OCI-LY3 (cell line): Measurements from ENCODE around the gene TNIP1.

Source experiments
- H2AFZ ChIP-seq: fragments of 200-600, 300-600 bp; shearing (Covaris generic); 2 replicates; pipeline ENCODE4 v1.6.0; 2014; ENCODE audit warnings: antibody characterized with exemption, low read depth, low read length
- H3K27ac ChIP-seq: fragments of 200-600, 300-600 bp; sonication (generic); 2 replicates; pipeline ENCODE4 v1.5.1; 2014; ENCODE audit warnings: mild to moderate bottlenecking, low read length, moderate library complexity, mixed read lengths
- H3K27me3 ChIP-seq: fragments of 200-600, 300-600 bp; sonication (generic); 2 replicates; pipeline ENCODE4 v1.6.1; 2014; ENCODE audit warnings: low read depth, low read length, mixed read lengths
- H3K36me3 ChIP-seq: fragments of 200-600, 300-600 bp; sonication (generic); replicated peaks from 2 replicates; pipeline ENCODE3; 2014; ENCODE audit warnings: low read depth, low read length, mixed read lengths
- H3K4me1 ChIP-seq: fragments of 300-600, 200-600 bp; sonication (generic); 2 replicates; pipeline ENCODE4 v1.6.1; 2014; ENCODE audit warnings: low read length, mixed read lengths
- H3K4me2 ChIP-seq: fragments of 200-600, 300-600 bp; sonication (generic); 2 replicates; pipeline ENCODE4 v1.6.1; 2014; ENCODE audit warnings: low read length, mixed read lengths
- H3K4me3 ChIP-seq: fragments of 300-600, 200-600 bp; sonication (generic); 2 replicates; pipeline ENCODE4 v1.5.1; 2014; ENCODE audit warnings: antibody characterized with exemption, mild to moderate bottlenecking, low read length, moderate library complexity
- H3K79me2 ChIP-seq: fragments of 300-600, 200-600 bp; shearing (Covaris generic); 2 replicates; pipeline ENCODE4 v1.6.1; 2014; ENCODE audit warnings: mild to moderate bottlenecking, low read length, mixed read lengths
- H3K9ac ChIP-seq: fragments of 300-600, 200-600 bp; shearing (Covaris generic); 2 replicates; pipeline ENCODE4 v1.6.0; 2014; ENCODE audit warnings: mild to moderate bottlenecking, low read length, moderate library complexity
- H3K9me3 ChIP-seq: fragments of 200-600, 300-600 bp; shearing (Covaris generic); 2 replicates; pipeline ENCODE4 v1.6.1; 2014; ENCODE audit warnings: low read length, mixed read lengths; ENCODE audit not compliant: insufficient read depth
- H4K20me1 ChIP-seq: fragments of 200-600, 300-600 bp; sonication (generic); 2 replicates; pipeline ENCODE4 v1.6.1; 2016; ENCODE audit warnings: low read length, mixed read lengths; ENCODE audit not compliant: insufficient read depth
- CTCF ChIP-seq: fragments of 200-600, 300-600 bp; sonication (generic); IDR thresholded peaks from 2 replicates; pipeline ENCODE4 v1.5.1; 2014; ENCODE audit warnings: antibody characterized with exemption, low read length, low read depth
- EZH2phosphoT487 ChIP-seq: fragments of 200-600 bp; shearing (Covaris generic); IDR thresholded peaks from 2 replicates; pipeline ENCODE4 v1.6.1; 2018; ENCODE audit warnings: antibody characterized with exemption, mixed run types, low read depth

TNIP1 gene

GRCh38 chr5:151038412-151038745 lies 42.5 kb downstream of the TNIP1 start:
- peaks cover 65% of the 10 kb centered on the region for H3K36me3 ChIP-seq
- no peaks in the 10 kb centered on the region for H3K79me2 ChIP-seq
- H3K4me2 ChIP-seq, result no peak overlapping the region
- no peak overlapping the region for H3K27ac ChIP-seq
- H3K4me3 ChIP-seq, result no peak overlapping the region
- no peak overlapping the region for H3K9ac ChIP-seq
- H4K20me1 ChIP-seq, result no peaks in the 10 kb centered on the region
- H3K9me3 ChIP-seq, result no peaks in the 10 kb centered on the region
- H2AFZ ChIP-seq, result no peak overlapping the region
- H3K27me3 ChIP-seq, result no peaks in the 10 kb centered on the region
- TF ChIP-seq EZH2phosphoT487 (no peak), CTCF (no peak)
- no peaks in the 10 kb centered on the region for H3K4me1 ChIP-seq

- H3K4me1 ChIP-seq, result no peaks in the 10 kb centered on the region
- no peaks in the 10 kb centered on the region for H3K9me3 ChIP-seq
- no peak overlapping the region for H2AFZ ChIP-seq
- H3K79me2 ChIP-seq, result no peaks in the 10 kb centered on the region
- H3K27me3 ChIP-seq, result no peaks in the 10 kb centered on the region
- H3K27ac ChIP-seq, result no peak overlapping the region
- no peak overlapping the region for H3K4me2 ChIP-seq
- no peaks in the 10 kb centered on the region for H4K20me1 ChIP-seq
- no peak for TF ChIP-seq CTCF
- TF ChIP-seq EZH2phosphoT487, result no peak
- H3K36me3 ChIP-seq, result peaks cover 60% of the 10 kb centered on the region
- H3K4me3 ChIP-seq, result no peak overlapping the region
- no peak overlapping the region for H3K9ac ChIP-seq
Observed at GRCh38 chr5:151037561-151038411, 43.0 kb downstream of the TNIP1 start.

- H4K20me1 ChIP-seq, result no peaks in the 10 kb centered on the region; the same call in 1 of the 2 replicates
- no peak overlapping the region for H3K27ac ChIP-seq
- H3K4me2 ChIP-seq, result no peak overlapping the region
- H3K9ac ChIP-seq, result no peak overlapping the region
- no peaks in the 10 kb centered on the region for H3K79me2 ChIP-seq
- peaks cover 65% of the 10 kb centered on the region for H3K36me3 ChIP-seq
- no peaks in the 10 kb centered on the region for H3K4me1 ChIP-seq
- no peaks in the 10 kb centered on the region for H3K9me3 ChIP-seq
- no peaks in the 10 kb centered on the region for H3K27me3 ChIP-seq
- TF ChIP-seq EZH2phosphoT487 (no peak), CTCF (no peak)
- no peak overlapping the region for H3K4me3 ChIP-seq
- no peak overlapping the region for H2AFZ ChIP-seq
Observed at GRCh38 chr5:151036556-151036955, 44.3 kb downstream of the TNIP1 start.

- H3K9me3 ChIP-seq, result no peaks in the 10 kb centered on the region
- H3K9ac ChIP-seq, result no peak overlapping the region
- no peak for TF ChIP-seq CTCF
- TF ChIP-seq EZH2phosphoT487, result no peak
- no peak overlapping the region for H3K27ac ChIP-seq
- H3K4me2 ChIP-seq, result no peak overlapping the region
- H3K36me3 ChIP-seq, result peaks cover 66% of the 10 kb centered on the region
- H3K27me3 ChIP-seq, result no peaks in the 10 kb centered on the region
- no peak overlapping the region for H2AFZ ChIP-seq
- no peak overlapping the region for H3K4me3 ChIP-seq
- H4K20me1 ChIP-seq, result no peaks in the 10 kb centered on the region; the same call in 1 of the 2 replicates
- H3K4me1 ChIP-seq, result no peaks in the 10 kb centered on the region
- H3K79me2 ChIP-seq, result no peaks in the 10 kb centered on the region
Observed at GRCh38 chr5:151034422-151035379, 46.1 kb downstream of the TNIP1 start.
